HepG2 (cell line): ENCODE results near the gene CBX6. TPM values are rescaled to one million over a fixed set of nuclear protein-coding genes. Genes with fewer than 3 reads are reported as not detected.

Source experiments
- BHLHE40 ChIP-seq: IDR thresholded peaks from 2 replicates; pipeline ENCODE4 v1.6.1; 2011; ENCODE audit warnings: low read length, improper control_type of control experiment
- DR1 ChIP-seq: sonication (generic); formaldehyde crosslinking; IDR thresholded peaks from 2 replicates; pipeline ENCODE4 v1.8.0; 2021; ENCODE audit warnings: mild to moderate bottlenecking, missing genetic modification reagents, inconsistent platforms
- KAT7 ChIP-seq: IDR thresholded peaks from 2 replicates; pipeline ENCODE4 v1.6.1; 2018; ENCODE audit warnings: borderline replicate concordance, missing compliant biosample characterization
- KDM2A ChIP-seq: sonication (generic); formaldehyde crosslinking; IDR thresholded peaks from 2 replicates; pipeline ENCODE4 v1.4.0; 2020; ENCODE audit warnings: low read depth, missing genetic modification reagents, borderline replicate concordance
- KDM5B ChIP-seq: sonication (generic); formaldehyde crosslinking; IDR thresholded peaks from 2 replicates; pipeline ENCODE4 v1.4.0; 2020; ENCODE audit warnings: missing genetic modification reagents, mild to moderate bottlenecking, borderline replicate concordance
- MED8 ChIP-seq: sonication (generic); formaldehyde crosslinking; IDR thresholded peaks from 2 replicates; pipeline ENCODE4 v1.8.1; 2023; ENCODE audit warnings: mild to moderate bottlenecking, missing genetic modification reagents; ENCODE audit not compliant: insufficient replicate concordance
- MTA1 ChIP-seq: sonication (generic); formaldehyde crosslinking; IDR thresholded peaks from 2 replicates; pipeline ENCODE4 v1.4.0; 2020; ENCODE audit warnings: missing genetic modification reagents, mild to moderate bottlenecking, borderline replicate concordance
- NFKB2 ChIP-seq: sonication (generic); formaldehyde crosslinking; IDR thresholded peaks from 2 replicates; pipeline ENCODE4 v1.4.0; 2020; ENCODE audit warnings: missing genetic modification reagents, borderline replicate concordance
- NFKBIZ ChIP-seq: IDR thresholded peaks from 2 replicates; pipeline ENCODE4 v1.6.1; 2018; ENCODE audit warnings: missing genetic modification reagents, missing compliant biosample characterization
- NR2F2 ChIP-seq: IDR thresholded peaks from 2 replicates; pipeline ENCODE4 v1.6.1; 2012; ENCODE audit warnings: low read depth, inconsistent platforms, borderline replicate concordance
- POGK ChIP-seq: sonication (generic); formaldehyde crosslinking; conservative IDR thresholded peaks from 2 replicates; pipeline ENCODE4 v1.8.0; 2022; ENCODE audit warnings: mild to moderate bottlenecking, moderate library complexity, missing genetic modification reagents
- POLR2AphosphoS5 ChIP-seq: IDR thresholded peaks from 2 replicates; pipeline ENCODE4 v1.6.1; 2012; ENCODE audit warnings: low read depth, low read length
- SMARCE1 ChIP-seq: fragments of 450-650 bp; IDR thresholded peaks from 2 replicates; pipeline ENCODE4 v1.6.1; 2017; ENCODE audit warnings: borderline replicate concordance
- SOX6 ChIP-seq, 2 experiments: fragments of 450-650 bp in 1 of 2; sonication (generic) in 1 of 2; formaldehyde crosslinking in 1 of 2; IDR thresholded peaks; 2 replicates each; pipeline versions ENCODE4 v1.4.0 to v1.6.1; 2017 to 2020; ENCODE audit warnings: antibody characterized with exemption in 1 of 2, mild to moderate bottlenecking in 1 of 2, missing genetic modification reagents in 1 of 2
- TCF12 ChIP-seq, 2 experiments: fragments of 450-650 bp in 1 of 2; sonication (generic) in 1 of 2; formaldehyde crosslinking in 1 of 2; IDR thresholded peaks; 2 replicates each; pipeline versions ENCODE4 v1.6.1 to v1.8.0; 2017 to 2022; ENCODE audit warnings: antibody characterized with exemption in 1 of 2, mild to moderate bottlenecking in 1 of 2, missing genetic modification reagents in 1 of 2, moderate library complexity in 1 of 2
- ZNF513 ChIP-seq: sonication (generic); formaldehyde crosslinking; conservative IDR thresholded peaks from 2 replicates; pipeline ENCODE4 v1.5.0; 2020; ENCODE audit warnings: missing genetic modification reagents
- ZNF547 ChIP-seq: sonication (generic); formaldehyde crosslinking; IDR thresholded peaks from 2 replicates; pipeline ENCODE4 v1.5.1; 2020; ENCODE audit warnings: mild to moderate bottlenecking, missing genetic modification reagents
- ZNF564 ChIP-seq: sonication (generic); formaldehyde crosslinking; IDR thresholded peaks from 2 replicates; pipeline ENCODE4 v1.8.1; 2023; ENCODE audit warnings: mild to moderate bottlenecking, missing genetic modification reagents
- ZNF576 ChIP-seq: sonication (generic); formaldehyde crosslinking; IDR thresholded peaks from 2 replicates; pipeline ENCODE4 v1.4.0; 2020; ENCODE audit warnings: mild to moderate bottlenecking, missing genetic modification reagents
- ZNF703 ChIP-seq: sonication (generic); formaldehyde crosslinking; IDR thresholded peaks from 2 replicates; pipeline ENCODE4 v1.5.1; 2020; ENCODE audit warnings: missing genetic modification reagents, mild to moderate bottlenecking, moderate library complexity, borderline replicate concordance
- ZNF710 ChIP-seq: sonication (generic); formaldehyde crosslinking; IDR thresholded peaks from 2 replicates; pipeline ENCODE4 v1.5.0; 2020; ENCODE audit warnings: mild to moderate bottlenecking, missing genetic modification reagents, borderline replicate concordance
- ZNF720 ChIP-seq: sonication (generic); formaldehyde crosslinking; IDR thresholded peaks from 2 replicates; pipeline ENCODE4 v1.4.0; 2020; ENCODE audit warnings: missing genetic modification reagents
- ZNF772 ChIP-seq: sonication (generic); formaldehyde crosslinking; IDR thresholded peaks from 2 replicates; pipeline ENCODE4 v1.5.0; 2020; ENCODE audit warnings: mild to moderate bottlenecking, missing genetic modification reagents
- ZNF776 ChIP-seq: sonication (generic); formaldehyde crosslinking; IDR thresholded peaks from 2 replicates; pipeline ENCODE4 v1.4.0; 2020; ENCODE audit warnings: mild to moderate bottlenecking, missing genetic modification reagents
- polyA plus RNA-seq, 8 experiments: library from polyadenylated mRNA; depleted of rRNA in 3 of 8; stranded (reverse) in 7 of 8; unstranded in 1 of 8; fragments of >200 nt; fragmentation: Illumina TruSeq in 4 of 8; extraction: Trizol in 4 of 8; gene quantifications; 2 replicates each; pipeline versions ENCODE4 v1.2.1 to v1.2.3, GENCODE V29; 2011 to 2016; ENCODE audit warnings: low read depth in 4 of 8, missing spikeins in 1 of 8, mixed read lengths in 1 of 8; ENCODE audit not compliant: insufficient read depth in 1 of 8
- total RNA-seq, 5 experiments: library from RNA; depleted of rRNA; stranded (reverse); fragments of >200 nt; fragmentation: Illumina TruSeq; extraction: Trizol; gene quantifications; 2 replicates each; pipeline ENCODE4 v1.2.3, GENCODE V29; 2016; ENCODE audit warnings: low read depth in 1 of 5

CBX6 gene
- total and polyA plus RNA-seq, 2 of the 13 experiments (the other 11 are each of a cell fraction or from before 2014, with no cell fraction given): 1.7 to 6.5 TPM

GRCh38 chr22:38844315-38845003 is 27.6 kb downstream of the CBX6 start (continued):
- TF ChIP-seq ZNF513 (CRISPR knock-in tag) (no peak), TCF12 (IDR thresholded peaks at IDR 0.05) (no peak), TCF12 (CRISPR knock-in tag; IDR thresholded peaks at IDR 0.05) (0 out of 2 replicates have a peak, but pooled peaks have one; percentile 71), ZNF772 (CRISPR knock-in tag) (0 out of 2 replicates have a peak, but pooled peaks have one; percentile 33), BHLHE40 (peak; percentile 40), POLR2AphosphoS5 (0 out of 2 replicates have a peak, but pooled peaks have one; percentile 16), KAT7 (CRISPR knock-in tag) (no peak), ZNF547 (CRISPR knock-in tag) (0 out of 2 replicates have a peak, but pooled peaks have one; percentile 42), NR2F2 (peak; percentile 16; the same call in 1 of the 2 replicates), SOX6 (IDR thresholded peaks at IDR 0.05) (no peak), SOX6 (CRISPR knock-in tag; IDR thresholded peaks at IDR 0.05) (peak; percentile 55), ZNF710 (peak; percentile 66; the same call in 1 of the 2 replicates), POGK (CRISPR knock-in tag) (no peak), SMARCE1 (no peak), ZNF776 (CRISPR knock-in tag) (0 out of 2 replicates have a peak, but pooled peaks have one; percentile 68), KDM5B (peak; percentile 16; the same call in 1 of the 2 replicates), NFKBIZ (CRISPR knock-in tag) (no peak), ZNF703 (CRISPR knock-in tag) (0 out of 2 replicates have a peak, but pooled peaks have one; percentile 69), ZNF564 (0 out of 2 replicates have a peak, but pooled peaks have one; percentile 40), MED8 (CRISPR knock-in tag) (peak; percentile 15), MTA1 (peak; percentile 65; the same call in 1 of the 2 replicates), ZNF720 (CRISPR knock-in tag) (no peak), ZNF576 (0 out of 2 replicates have a peak, but pooled peaks have one; percentile 23), KDM2A (CRISPR knock-in tag) (peak; percentile 33; the same call in 1 of the 2 replicates), DR1 (CRISPR knock-in tag) (no peak), NFKB2 (CRISPR knock-in tag) (no peak)
